ENCODE results near the gene PRR23E. TPM values are rescaled to one million over a fixed set of nuclear protein-coding genes. Genes with fewer than 3 reads are reported as not detected.

Gene PRR23E
- total RNA-seq, 2 donors from 2014 or later, result not detected

- Mint-ChIP-seq H3K4me3 (no peak overlapping the region), H3K27me3 (ENCODE audit: insufficient read depth) (peaks cover 55% of the 10 kb centered on the region), H3K27ac (no peak overlapping the region), H3K4me1 (peaks cover 20% of the 10 kb centered on the region), H3K36me3 (ENCODE audit: low read depth) (no peaks in the 10 kb centered on the region), H3K9me3 (peaks cover 2% of the 10 kb centered on the region)
- Histone ChIP-seq H3K9me3 (ENCODE audit: control insufficient read depth, low read length) (no peaks in the 10 kb centered on the region), H3K36me3 (ENCODE audit: control insufficient read depth, insufficient read depth, low read length) (no peaks in the 10 kb centered on the region), H3K4me3 (ENCODE audit: low read length) (no peak overlapping the region), H3K27ac (ENCODE audit: low read depth, low read length) (no peak overlapping the region), H3K9ac (ENCODE audit: extremely low read depth, low read length, poor library complexity, severe bottlenecking) (no peak overlapping the region), H3K27me3 (ENCODE audit: control insufficient read depth, insufficient read depth, low read length, poor library complexity, severe bottlenecking) (peaks cover 5% of the 10 kb centered on the region), H3K4me1 (ENCODE audit: control insufficient read depth, insufficient read depth, low read length) (peaks cover 20% of the 10 kb centered on the region)
- no peak for DNase-seq
- 92 to 100% methylated on average over 4 to 8 of the region's 8 CpGs for WGBS, 2 experiments (ENCODE audit: insufficient coverage in 1 of 2, insufficient read length in 1 of 2)
- TF ChIP-seq CTCF (conservative IDR thresholded peaks at IDR 0.05), result no peak
Measured at GRCh38 chr3:127207727-127208482, 15.0 kb downstream of the PRR23E start.

GRCh38 chr3:127208483-127209100 is 15.7 kb downstream of the PRR23E start:
- peaks cover 20% of the 10 kb centered on the region for H3K4me1 ChIP-seq (ENCODE audit: control insufficient read depth, insufficient read depth, low read length)
- Mint-ChIP-seq H3K4me3 (no peak overlapping the region), H3K36me3 (ENCODE audit: low read depth) (no peaks in the 10 kb centered on the region), H3K4me1 (peaks cover 20% of the 10 kb centered on the region), H3K27me3 (ENCODE audit: insufficient read depth) (peaks cover 59% of the 10 kb centered on the region), H3K27ac (no peak overlapping the region), H3K9me3 (no peaks in the 10 kb centered on the region)
- WGBS, 2 experiments (ENCODE audit: insufficient coverage in 1 of 2, insufficient read length in 1 of 2), result 83 to 91% methylated on average over 11 to 14 of the region's 14 CpGs
- peaks cover 5% of the 10 kb centered on the region for H3K27me3 ChIP-seq (ENCODE audit: control insufficient read depth, insufficient read depth, low read length, poor library complexity, severe bottlenecking)
- no peaks in the 10 kb centered on the region for H3K36me3 ChIP-seq (ENCODE audit: control insufficient read depth, insufficient read depth, low read length)
- no peak overlapping the region for H3K9ac ChIP-seq (ENCODE audit: extremely low read depth, low read length, poor library complexity, severe bottlenecking)
- H3K9me3 ChIP-seq (ENCODE audit: control insufficient read depth, low read length), result no peaks in the 10 kb centered on the region
- TF ChIP-seq CTCF (conservative IDR thresholded peaks at IDR 0.05), result no peak
- H3K27ac ChIP-seq (ENCODE audit: low read depth, low read length), result no peak overlapping the region
- no peak for DNase-seq
- H3K4me3 ChIP-seq (ENCODE audit: low read length), result no peak overlapping the region

- Histone ChIP-seq H3K4me3 (ENCODE audit: low read length) (no peak overlapping the region), H3K4me1 (ENCODE audit: control insufficient read depth, insufficient read depth, low read length) (peaks cover 20% of the 10 kb centered on the region), H3K36me3 (ENCODE audit: control insufficient read depth, insufficient read depth, low read length) (no peaks in the 10 kb centered on the region), H3K9ac (ENCODE audit: extremely low read depth, low read length, poor library complexity, severe bottlenecking) (peak overlapping the region; percentile 55), H3K27ac (ENCODE audit: low read depth, low read length) (no peak overlapping the region), H3K9me3 (ENCODE audit: control insufficient read depth, low read length) (no peaks in the 10 kb centered on the region), H3K27me3 (ENCODE audit: control insufficient read depth, insufficient read depth, low read length, poor library complexity, severe bottlenecking) (peaks cover 5% of the 10 kb centered on the region)
- peaks cover 60% of the 10 kb centered on the region for H3K27me3 Mint-ChIP-seq (ENCODE audit: insufficient read depth)
- H3K36me3 Mint-ChIP-seq (ENCODE audit: low read depth), result no peaks in the 10 kb centered on the region
- H3K9me3 Mint-ChIP-seq, result no peaks in the 10 kb centered on the region
- peaks cover 20% of the 10 kb centered on the region for H3K4me1 Mint-ChIP-seq
- peak overlapping the region; percentile 52 for H3K27ac Mint-ChIP-seq
- no peak for DNase-seq
- no peak overlapping the region for H3K4me3 Mint-ChIP-seq
- 77 to 87% methylated on average over 10 to 13 of the region's 13 CpGs for WGBS, 2 experiments (ENCODE audit: insufficient coverage in 1 of 2, insufficient read length in 1 of 2)
- no peak for TF ChIP-seq CTCF (conservative IDR thresholded peaks at IDR 0.05)
Measured at GRCh38 chr3:127209155-127209839, 16.4 kb downstream of the PRR23E start.

All from endodermal cell (in vitro differentiated cells).